Fibroblast of upper back skin (primary cell): ENCODE results near the gene PIGL.
"Not testable (repeated sequence)": the region's sequence is repeated elsewhere in the genome, so short reads cannot be mapped to it uniquely, and the experiment has no call there.

ENCODE experiments used
- DNase-seq: peaks from one replicate; pipeline ENCODE4 v3.0.0-alpha.2; 2013

The PIGL gene

DNA sequence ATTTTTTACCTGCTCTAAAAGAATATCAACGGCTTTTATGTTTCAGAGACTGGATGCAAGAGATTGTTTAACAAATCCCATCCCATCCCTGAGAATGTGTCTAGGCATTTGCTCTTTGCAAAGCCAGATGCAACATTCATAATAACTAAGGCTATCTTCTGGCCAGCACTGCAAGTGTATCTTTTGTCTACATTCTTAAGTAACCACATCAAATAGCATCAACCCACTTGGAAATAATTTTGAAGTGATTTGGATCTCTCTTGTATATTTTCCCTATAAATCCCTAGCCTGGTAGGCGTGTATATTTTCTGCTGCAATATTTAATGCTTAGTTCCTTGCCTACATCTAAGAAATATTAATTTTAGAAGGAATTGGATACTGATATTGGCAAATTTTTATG is 64.3 kb downstream of the PIGL start:
- peak; percentile 90 for DNase-seq

DNA sequence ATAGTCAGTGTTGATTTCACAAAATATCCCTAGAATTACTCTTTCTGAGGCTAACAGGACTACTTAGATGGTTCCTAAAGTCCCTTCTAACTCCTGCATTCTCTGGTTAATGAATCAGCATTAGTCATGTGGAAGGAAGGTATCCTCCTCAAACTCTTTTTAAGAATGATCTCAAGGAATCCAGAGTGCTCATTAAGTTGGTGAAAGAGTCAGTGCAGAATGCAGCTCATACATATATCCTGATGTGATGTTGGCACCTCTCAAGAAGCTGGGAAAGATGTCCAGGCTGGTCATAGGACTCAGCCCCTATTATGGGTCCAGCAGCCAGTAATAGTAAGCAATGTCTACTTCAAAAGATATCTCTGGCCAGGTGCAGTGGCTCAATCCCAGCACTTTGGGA is 65.5 kb downstream of the PIGL start:
- peak; percentile 91 for DNase-seq

DNA sequence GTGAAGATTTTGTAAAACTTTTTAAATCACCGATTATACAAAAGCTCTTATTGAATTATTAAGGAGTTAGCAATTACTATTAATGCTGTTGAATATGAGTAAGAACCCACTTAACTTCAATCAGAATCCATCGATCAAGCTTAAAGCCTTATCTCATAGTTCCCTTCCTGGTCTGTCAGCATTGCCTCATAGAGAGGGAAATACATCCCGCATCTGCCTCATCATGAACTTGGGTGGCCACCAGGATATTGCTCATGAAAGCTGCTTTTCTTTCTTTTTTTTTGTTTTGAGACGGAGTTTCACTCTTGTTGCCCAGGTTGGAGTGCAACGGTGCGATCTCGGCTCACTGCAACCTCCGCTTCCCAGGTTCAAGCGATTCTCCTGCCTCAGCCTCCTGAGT is 66.7 kb downstream of the PIGL start:
- peak; percentile 75 for DNase-seq

DNA sequence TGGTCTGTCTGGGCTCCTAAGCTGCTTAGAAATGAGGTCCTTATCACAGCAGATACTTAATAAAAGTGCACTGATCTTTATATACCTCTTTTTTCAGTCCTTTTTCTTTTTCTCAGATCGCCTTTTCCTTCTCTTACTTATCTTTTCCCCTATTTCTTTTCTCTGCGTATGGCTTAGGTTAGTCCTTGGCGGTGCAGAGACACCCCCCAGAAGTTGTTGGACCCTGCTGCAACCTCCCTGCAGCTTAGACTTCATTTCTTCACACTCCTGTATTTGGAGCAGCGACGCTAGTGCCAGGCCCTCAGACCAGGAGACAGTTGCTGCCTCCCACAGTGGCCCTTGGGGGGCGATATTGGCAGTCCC is 68.6 kb downstream of the PIGL start:
- no peak for DNase-seq

DNA sequence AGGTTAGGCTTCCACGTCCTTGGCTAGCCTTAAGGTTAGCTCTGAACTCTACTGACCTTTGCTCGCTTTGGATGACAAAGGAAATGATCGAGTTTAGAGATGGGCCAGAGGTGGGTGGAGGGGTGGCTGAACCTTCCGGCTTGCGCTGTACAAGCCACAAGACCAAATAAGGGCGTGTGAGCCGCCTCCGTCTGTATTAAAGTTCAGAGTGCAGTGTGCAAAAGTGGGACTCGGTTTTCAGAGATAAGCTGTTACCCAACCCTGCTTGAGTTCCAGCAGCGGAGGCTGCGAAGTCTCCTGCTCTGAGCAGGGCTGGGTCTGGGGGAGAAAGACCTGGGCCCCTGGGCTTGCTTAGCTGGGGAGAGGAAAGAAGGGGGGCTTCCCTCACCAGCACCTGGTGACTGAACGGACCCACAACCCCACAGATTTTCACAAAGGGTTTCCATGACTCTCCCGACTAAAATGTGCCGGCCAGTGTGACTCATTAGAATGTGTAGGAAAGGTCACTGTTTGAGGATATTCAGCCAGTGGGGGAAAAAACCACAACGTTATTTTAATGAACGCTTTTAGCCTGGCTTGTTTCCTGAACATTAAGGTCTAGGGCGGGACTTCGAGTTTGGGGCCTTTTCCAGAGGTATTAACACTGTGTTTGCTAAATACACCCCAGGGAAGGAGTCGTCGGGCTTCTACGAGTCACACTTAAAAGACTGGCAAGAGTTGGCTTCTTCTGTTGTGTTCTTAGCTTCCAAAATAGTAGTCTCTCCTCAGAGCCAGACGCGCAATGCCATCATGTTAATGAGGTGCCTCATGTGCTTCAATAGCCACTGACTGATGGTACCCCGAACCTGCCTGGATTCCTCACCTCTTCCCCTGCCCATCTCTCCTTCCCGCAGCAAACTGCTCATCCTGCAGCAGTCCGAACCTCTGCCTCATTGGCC is 69.3 kb downstream of the PIGL start:
- peak; percentile 99 for DNase-seq

DNA sequence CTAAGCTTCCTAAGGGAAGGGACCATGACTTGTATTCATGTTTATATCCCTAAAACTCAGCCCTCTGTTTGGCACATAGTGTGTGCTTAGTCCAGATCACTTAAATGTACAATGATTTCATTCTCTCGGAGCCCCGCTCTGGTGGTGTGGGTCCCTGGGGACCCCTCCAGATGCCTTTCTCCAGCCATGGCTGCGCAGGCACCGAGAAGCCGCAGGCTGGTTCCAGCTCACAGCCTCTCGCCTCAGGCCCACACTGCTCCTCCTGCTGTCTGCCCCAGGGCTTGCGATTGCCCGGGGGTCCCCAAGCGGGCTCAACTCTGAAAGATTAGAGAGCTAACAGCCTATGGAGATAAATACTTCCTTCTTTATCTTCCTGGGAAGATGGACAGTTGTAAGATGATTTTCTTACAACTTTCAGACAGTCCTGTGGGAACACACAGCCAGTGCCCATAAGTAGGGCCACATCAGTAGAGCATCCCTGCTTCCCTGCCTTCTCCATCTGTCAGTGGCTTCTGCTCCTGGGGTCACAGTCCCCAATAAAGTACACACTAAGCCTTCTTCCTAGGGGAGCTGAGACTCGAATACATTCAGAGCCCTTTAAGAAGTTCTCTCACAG is 70.0 kb downstream of the PIGL start:
- DNase-seq = no peak

DNA sequence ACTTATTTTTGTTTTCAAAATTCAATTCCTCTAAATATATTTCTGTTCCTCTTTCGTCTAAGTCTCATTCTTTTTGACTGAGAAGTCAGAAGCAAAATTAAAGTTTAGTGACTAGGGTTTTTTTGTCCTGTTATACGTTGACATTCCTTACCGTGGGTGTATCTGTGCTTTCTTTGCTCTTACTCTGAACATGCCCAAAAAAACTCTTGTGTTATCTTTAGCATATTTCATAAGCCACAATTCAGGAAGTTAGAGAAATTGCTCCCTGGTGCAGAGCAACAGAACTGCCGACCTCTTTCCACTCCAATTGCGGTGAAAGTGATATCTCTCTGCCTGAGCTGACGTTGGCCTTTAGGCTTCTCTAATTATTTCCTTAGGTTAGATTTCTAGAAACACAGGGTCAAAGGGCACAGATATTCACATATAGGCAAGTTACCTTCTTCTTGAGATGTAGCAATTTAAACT is 70.6 kb downstream of the PIGL start:
- peak; percentile 84 for DNase-seq

DNA sequence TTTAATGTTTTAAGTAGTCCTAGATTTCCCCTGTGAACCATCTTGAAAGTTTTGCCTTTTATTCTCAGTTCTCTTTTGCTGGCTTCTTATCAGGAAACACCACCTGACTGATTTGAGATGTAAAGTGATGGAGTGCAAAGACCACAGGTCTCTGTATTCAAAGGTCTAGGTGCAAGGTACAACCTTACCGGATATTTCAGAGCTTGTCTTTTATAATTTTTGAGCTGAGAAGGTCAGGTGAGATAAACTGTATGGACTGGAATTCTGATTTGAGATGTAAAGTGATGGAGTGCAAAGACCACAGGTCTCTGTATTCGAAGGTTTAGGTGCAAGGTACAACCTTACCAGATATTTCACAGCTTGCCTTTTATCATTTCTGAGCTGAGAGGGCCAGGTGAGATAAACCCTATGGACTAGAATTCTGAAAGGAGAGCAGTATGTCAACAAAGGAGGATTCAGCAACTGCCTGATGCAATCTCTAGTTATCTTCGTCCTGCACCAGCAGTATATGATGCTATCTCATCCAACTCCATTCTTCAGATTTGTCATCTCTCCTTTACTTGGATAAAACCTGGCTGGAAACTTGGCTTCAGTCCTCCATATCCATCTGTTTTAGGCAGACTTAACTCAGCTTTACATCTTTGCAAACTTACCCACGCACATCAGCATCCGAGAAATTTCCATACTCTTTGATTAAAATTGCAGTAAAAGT is 72.0 kb downstream of the PIGL start:
- DNase-seq = peak; percentile 71

DNA sequence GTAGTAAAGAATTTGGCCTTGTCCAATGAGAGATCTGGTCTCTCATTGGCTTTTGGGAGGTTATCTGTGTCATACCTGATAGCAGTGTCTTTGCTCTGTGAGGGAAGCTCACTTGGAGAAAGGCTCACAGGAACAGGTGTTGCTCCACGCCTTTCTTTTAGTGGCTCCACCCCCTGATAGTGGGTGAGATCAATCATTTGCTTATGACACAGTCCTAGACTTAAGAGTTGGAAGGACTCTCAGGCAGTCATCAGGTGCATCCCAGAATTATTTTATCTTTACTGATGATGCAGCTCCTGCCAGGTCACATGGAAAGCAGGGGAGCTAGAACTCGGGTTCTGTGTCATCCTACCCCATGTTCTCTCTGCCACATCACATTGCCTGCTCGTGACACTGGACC is 76.9 kb downstream of the PIGL start:
- DNase-seq = no peak

DNA sequence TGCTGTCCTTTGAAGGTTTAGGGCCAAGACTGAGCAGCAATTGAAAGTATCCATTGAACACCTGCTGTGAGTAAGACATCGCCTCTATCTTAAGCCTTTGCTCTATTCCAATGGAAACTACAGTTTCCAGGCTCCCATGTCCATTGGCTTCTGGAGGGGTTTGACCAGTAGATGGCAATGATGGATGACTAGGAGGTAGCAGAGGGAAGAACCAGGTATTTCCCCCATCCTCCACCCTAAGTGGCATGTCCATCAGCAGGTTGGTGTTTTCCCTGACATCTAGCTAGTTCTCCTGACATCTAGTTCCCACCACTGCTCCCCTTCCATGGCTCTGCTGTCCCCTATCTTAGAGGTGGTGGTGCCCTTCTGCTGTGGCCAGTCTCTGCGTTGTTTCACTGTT is 77.5 kb downstream of the PIGL start:
- DNase-seq = no peak

DNA sequence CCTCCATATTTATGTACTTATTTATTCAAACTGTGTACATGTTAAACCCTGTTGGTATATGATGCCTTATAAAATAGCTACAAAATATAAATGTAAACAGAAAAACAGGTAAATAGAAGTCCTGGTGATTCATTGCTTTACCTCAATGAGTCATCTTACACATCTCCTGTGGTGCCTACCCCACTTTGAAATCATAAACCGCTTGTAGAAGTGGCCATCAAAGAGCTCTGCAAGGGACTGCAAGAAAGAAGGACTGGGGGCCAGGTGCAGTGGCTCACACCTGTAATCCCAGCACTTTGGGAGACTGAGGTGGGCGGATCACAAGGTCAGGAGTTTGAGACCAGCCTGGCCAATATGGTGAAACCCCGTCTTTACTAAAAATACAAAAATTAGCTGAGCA is 79.1 kb downstream of the PIGL start:
- not testable (repeated sequence) for DNase-seq

DNA sequence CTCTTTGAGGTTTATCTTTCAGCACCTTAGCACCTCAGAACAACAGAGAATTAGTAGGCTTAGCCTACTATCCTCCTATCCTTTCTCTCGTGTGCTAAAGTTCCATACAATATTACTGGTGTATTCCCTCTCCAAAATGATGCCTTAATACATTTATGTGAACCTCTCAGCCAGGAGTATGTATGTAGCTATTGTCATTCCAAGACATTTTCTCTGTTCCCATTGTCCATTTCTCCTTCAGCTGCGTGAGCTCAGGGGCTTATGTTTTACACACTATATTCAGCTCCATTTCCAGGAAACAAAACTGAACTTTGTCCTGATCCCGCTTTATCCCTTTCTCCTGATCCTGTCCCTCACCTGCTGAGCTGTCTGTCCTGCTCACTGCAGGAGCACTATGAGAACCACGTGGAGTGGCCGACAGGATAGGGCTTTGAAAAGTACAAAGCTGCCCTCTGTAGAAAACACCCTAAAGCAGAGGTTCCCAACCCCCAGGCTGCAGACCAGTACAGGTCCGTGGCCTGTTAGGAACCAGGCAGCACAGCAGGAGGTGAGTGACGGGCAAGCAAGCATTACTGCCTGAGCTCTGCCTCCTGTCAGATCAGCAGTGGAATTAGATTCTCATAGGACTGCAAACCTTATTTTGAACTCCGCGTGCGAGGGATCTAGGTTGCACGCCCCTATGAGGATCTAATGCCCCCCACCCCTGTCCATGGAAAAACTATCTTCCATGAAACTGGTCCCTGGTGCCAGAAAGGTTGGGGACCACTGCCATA is 80.5 kb downstream of the PIGL start:
- no peak for DNase-seq

DNA sequence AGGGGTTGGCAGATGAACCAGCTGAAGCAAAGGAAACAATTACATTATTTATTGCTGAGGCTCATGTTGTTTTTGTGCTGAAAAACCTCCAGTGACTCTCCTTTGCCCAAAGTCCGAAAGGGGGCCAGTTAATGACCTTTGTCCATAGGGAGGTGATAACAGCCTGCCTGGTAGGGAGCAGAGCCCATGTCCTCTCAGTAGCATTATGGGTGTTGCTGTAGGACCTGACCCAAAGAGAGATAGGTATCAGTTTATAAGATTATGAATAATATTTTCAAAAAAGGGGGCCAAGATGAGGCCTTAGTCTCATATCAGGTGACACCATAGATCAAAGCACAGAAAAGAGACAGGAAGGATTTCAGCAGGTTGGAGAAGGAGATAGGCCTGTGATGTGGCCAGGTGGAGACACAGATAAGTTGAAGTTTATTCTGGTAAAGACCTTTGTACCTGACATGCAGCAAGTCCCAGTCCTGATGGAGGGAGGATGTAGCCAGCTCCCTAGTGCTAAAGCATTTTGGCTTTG is 81.2 kb downstream of the PIGL start:
- DNase-seq = no peak

DNA sequence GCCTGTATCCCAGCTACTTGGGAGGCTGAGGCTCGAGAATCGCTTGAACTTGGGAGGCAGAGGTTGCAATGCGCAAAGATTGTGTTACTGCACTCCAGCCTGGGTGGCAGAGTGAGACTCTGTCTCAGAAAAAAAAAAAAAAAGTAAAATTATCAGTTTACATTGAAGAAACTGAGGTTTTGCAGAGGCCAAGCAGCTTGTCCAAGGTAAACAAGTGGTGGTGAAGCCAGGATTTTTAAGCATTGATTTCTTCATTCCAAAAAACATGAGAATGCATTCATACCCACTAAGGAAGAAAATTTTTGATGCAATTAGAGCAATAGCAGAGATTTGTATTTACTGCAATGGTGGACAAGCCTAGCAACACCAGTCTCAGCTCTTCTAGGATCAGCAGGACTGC is 83.5 kb downstream of the PIGL start:
- DNase-seq = no peak

DNA sequence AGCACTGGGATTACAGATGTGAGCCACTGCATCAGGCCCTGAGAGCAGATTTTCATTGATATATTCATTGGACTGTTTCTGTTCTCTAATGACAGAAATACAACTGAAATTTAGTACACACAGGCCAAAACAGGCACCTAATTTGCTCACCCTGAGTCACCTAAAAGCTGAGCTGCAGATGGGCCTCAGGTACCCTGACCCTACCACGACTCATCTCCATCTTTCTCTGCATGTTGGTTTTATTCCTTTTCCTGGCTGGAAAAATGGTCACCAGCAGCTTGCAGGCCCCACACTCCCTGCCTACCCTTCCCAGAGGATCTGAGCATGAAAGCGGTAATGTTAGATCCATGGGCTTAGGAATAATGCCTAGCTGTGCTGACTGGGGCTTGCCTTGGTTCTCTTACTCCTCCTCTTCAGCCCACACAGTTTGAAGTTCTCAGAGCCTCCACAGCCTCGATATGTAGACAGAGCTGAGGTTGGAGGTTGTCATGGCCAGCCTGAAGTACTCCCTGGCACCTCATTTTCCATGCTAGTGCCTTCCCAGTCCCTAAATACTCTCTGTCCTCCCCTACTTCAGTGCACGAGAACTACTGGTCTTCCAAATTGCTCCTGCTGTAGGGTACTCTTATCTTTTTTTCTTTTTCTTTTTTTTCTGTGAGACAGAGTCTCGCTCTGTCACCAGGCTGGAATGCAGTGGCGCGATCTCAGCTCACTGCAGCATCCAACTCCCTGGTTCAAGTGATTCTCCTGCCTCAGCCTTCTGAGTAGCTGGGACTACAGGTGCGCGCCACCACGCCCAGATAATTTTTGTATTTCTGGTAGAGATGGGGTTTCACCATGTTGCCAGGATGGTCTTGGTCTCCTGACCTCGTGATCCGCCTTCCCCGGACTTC is 85.2 kb downstream of the PIGL start:
- DNase-seq = no peak

DNA sequence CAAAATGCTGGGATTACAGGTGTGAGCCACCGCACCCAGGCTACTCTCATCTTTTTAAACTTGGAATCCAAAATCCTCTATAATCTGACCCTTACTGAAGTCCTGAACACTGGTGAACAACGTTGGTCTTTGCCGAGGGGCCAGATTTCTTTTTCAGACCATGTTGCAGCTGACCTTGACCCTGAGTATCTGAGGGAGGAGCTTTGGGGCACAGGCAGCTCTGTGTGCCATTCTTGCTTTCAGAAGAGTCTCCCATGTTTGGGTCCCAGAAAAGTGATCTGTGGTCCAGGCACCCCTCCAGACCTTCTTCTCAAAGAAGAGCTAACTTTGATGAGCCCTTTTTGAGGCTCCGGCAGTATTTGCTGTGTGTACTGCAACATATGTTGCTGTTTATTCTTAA is 85.8 kb downstream of the PIGL start:
- DNase-seq = no peak

DNA sequence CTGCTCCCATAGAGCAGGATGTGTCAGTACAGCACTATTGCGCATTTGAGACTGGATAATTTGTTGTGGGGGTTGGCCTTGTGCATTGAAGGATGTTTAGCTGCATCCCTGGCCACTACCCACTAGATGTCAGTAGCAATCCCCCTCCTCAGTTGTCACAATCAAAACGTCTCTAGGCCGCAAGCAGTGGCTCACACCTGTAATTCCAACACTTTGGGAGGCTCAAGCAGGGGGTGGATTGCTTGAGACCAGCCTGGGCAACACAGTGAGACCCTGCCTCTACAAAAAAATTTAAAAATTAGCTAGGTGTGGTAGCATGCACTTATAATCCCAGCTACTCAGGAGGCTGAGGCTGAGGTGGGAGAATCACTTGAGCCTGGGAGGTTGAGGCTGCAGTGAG is 87.8 kb downstream of the PIGL start:
- peak; percentile 40 for DNase-seq

DNA sequence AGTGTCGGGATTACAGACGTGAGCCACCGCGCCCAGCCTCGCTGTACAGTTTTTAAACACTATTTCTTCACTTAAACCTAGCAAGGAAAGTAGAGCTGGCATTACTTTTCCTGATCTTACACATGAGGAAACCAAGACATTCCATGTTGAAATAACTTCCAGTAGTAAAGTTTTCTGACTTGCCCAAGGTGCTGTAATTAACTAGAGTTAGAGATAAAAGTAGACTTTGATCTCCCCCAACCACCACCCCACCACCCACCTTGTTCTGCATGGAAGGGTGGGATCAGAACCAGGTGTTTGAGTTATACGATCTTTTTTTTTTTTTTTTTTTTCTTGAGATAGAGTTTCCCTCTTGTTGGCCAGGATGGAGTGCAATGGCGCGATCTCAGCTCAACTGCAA is 89.2 kb downstream of the PIGL start:
- no peak for DNase-seq

DNA sequence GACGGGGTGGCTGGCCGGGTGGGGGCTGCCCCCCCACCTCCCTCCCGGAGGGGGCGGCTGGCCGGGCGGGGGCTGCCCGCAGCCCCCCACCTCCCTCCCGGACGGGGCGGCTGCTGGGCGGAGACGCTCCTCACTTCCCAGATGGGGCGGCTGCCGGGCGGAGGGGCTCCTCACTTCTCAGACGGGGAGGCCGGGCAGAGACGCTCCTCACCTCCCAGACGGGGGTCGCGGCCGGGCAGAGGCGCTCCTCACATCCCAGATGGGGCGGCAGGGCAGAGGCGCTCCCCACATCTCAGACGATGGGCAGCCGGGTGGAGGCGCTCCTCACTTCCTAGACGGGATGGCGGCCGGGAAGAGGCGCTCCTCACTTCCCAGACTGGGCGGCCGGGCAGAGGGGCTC is 95.1 kb downstream of the PIGL start:
- not testable (repeated sequence) for DNase-seq

DNA sequence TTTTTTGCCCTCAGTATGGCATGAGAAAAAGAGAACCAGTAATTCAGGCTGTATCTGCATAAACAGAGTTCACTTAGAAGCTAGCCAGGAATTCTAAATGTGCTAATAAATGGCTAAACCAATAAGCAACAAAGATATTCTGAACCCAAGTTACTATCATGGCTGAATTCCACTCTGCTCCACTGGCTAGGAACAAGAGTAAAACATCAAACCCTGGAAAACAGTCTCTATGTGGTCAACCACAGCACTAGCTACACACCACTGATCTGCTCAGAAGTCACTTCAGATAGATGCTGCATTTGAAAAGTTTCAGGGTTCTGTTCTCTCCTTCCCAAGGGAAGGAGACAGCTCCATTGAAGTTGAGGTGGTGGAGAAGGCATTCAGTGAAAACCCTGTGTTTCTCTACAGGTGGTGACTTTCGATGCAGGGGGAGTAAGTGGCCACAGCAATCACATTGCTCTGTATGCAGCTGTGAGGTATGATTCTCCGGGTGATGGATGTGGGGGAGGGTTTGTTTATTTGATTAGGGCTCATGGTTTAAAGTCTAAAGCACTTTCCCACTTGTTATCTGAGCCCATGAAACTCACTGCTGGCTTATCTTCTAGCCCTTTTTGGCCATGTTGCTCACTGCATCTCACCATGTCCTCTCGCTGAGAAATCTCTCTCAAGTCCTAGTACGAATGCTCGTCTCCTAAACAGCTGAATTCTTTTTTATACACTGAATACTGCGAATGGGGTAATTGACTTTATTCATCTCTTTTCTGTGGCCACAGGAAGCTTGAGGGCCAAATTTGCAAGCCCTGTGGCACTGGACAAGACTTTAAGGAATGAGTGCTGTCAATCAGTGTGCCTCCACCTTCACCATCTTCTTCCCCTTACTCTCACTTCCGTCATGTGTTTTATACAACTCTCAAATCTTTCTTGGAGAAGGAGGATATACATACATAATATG is 96.4 kb downstream of the PIGL start:
- DNase-seq = no peak
